DOHH2 (cell line): ENCODE data around the gene PPM1H.

Experiments used
- CTCF ChIP-seq: fragments of 200-600 bp; sonication (generic); IDR thresholded peaks from one replicate; pipeline ENCODE4 v1.5.1; 2014; ENCODE audit warnings: antibody characterized with exemption, mild to moderate bottlenecking, low read depth, low read length; ENCODE audit not compliant: poor library complexity, severe bottlenecking
- EZH2phosphoT487 ChIP-seq: fragments of 200-600 bp; sonication (generic); IDR thresholded peaks from 2 replicates; pipeline ENCODE4 v1.6.1; 2017; ENCODE audit warnings: borderline replicate concordance, mild to moderate bottlenecking, antibody characterized with exemption, low read length, moderate library complexity, mixed read lengths

- TF ChIP-seq CTCF (no peak), EZH2phosphoT487 (no peak)
Measured at GRCh38 chr12:62744551-62744950, 190.4 kb downstream of the PPM1H start.
